ENCODE data around the gene SH2D3C.

The SH2D3C gene

DNA sequence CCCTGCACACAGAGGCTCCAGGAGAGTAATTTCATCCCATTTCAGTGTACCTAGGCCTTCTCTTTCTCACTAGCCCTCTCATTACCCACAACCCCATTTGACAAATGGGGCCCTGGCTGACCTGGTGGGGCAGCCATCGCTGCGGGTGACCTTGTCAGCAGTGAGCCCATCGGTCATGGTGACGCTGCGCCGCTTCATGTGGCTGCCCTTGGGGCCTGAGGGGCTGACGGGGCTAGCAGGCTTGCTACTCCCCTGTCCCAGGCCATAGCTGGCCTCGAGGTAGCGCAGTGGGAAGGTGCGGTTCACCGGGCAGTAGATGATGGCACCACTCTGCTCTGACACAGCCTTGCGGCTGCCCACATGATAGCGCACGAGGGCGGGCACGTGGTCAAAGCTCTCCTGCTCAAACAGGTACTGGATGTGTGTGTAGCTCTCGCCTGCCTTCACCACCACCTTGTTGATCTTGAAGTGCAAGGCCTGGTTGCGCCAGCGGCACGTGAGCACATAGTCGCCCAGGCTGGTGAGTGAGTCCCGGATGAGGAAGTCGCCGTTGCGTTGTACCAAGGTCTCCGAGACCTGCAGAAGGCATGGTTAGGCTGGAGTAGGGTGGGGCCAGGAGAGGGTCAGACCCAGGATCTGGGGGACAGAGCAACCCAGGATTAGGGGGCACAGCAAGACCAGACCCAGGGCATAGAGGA, 29.2 kb downstream of the SH2D3C start:
- Histone ChIP-seq H3K9me3 (ENCODE audit: control insufficient read depth, insufficient read depth, low read depth, low read length) (no peaks in the 10 kb centered on the region), H3K27ac (ENCODE audit: extremely low read depth, low read depth, low read length) (no peak overlapping the region), H3K4me1 (ENCODE audit: control insufficient read depth, insufficient read depth, low read length) (no peaks in the 10 kb centered on the region), H3K4me3 (ENCODE audit: low read depth, low read length) (no peak overlapping the region), H3K36me3 (ENCODE audit: control insufficient read depth in 2 of 2, insufficient read depth in 1 of 2, low read length in 2 of 2) (no peaks in the 10 kb centered on the region)
- POLR2A ChIA-PET = no interaction called here
- TF ChIP-seq ZNF768 (tag by site-specific recombination; IDR thresholded peaks at IDR 0.05) (no peak), ZNF112 (tag by site-specific recombination; IDR thresholded peaks at IDR 0.05) (no peak), ZBTB48 (tag by site-specific recombination; IDR thresholded peaks at IDR 0.05) (no peak), ZNF830 (tag by site-specific recombination; IDR thresholded peaks at IDR 0.05; ENCODE audit: low read depth) (no peak), PRDM1 (tag by site-specific recombination; IDR thresholded peaks at IDR 0.05) (no peak), EGR2 (tag by site-specific recombination; IDR thresholded peaks at IDR 0.05; ENCODE audit: low read depth) (no peak), ZNF133 (tag by site-specific recombination; IDR thresholded peaks at IDR 0.05) (no peak), ZNF155 (tag by site-specific recombination; IDR thresholded peaks at IDR 0.05) (no peak), ZNF530 (tag by site-specific recombination; IDR thresholded peaks at IDR 0.05; ENCODE audit: low read depth) (no peak), ZNF366 (tag by site-specific recombination; conservative IDR thresholded peaks at IDR 0.05) (no peak), ZFHX2 (tag by site-specific recombination; conservative IDR thresholded peaks at IDR 0.05) (no peak)
- TF ChIP-seq, protein P1, sequence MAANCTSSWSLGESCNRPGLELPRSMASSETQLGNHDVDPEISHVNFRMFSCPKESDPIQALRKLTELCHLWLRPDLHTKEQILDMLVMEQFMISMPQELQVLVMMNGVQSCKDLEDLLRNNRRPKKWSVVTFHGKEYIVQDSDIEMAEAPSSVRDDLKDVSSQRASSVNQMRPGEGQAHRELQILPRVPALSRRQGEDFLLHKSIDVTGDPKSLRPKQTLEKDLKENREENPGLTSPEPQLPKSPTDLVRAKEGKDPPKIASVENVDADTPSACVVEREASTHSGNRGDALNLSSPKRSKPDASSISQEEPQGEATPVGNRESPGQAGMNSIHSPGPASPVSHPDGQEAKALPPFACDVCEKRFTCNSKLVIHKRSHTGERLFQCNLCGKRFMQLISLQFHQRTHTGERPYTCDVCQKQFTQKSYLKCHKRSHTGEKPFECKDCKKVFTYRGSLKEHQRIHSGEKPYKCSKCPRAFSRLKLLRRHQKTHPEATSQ (tag by site-specific recombination; IDR thresholded peaks at IDR 0.05) = no peak
- TF ChIP-seq, protein P2, sequence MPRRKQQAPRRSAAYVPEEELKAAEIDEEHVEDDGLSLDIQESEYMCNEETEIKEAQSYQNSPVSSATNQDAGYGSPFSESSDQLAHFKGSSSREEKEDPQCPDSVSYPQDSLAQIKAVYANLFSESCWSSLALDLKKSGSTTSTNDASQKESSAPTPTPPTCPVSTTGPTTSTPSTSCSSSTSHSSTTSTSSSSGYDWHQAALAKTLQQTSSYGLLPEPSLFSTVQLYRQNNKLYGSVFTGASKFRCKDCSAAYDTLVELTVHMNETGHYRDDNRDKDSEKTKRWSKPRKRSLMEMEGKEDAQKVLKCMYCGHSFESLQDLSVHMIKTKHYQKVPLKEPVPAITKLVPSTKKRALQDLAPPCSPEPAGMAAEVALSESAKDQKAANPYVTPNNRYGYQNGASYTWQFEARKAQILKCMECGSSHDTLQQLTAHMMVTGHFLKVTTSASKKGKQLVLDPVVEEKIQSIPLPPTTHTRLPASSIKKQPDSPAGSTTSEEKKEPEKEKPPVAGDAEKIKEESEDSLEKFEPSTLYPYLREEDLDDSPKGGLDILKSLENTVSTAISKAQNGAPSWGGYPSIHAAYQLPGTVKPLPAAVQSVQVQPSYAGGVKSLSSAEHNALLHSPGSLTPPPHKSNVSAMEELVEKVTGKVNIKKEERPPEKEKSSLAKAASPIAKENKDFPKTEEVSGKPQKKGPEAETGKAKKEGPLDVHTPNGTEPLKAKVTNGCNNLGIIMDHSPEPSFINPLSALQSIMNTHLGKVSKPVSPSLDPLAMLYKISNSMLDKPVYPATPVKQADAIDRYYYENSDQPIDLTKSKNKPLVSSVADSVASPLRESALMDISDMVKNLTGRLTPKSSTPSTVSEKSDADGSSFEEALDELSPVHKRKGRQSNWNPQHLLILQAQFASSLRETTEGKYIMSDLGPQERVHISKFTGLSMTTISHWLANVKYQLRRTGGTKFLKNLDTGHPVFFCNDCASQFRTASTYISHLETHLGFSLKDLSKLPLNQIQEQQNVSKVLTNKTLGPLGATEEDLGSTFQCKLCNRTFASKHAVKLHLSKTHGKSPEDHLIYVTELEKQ (tag by site-specific recombination; IDR thresholded peaks at IDR 0.05; ENCODE audit: borderline replicate concordance) = no peak
- TF ChIP-seq, protein P3, sequence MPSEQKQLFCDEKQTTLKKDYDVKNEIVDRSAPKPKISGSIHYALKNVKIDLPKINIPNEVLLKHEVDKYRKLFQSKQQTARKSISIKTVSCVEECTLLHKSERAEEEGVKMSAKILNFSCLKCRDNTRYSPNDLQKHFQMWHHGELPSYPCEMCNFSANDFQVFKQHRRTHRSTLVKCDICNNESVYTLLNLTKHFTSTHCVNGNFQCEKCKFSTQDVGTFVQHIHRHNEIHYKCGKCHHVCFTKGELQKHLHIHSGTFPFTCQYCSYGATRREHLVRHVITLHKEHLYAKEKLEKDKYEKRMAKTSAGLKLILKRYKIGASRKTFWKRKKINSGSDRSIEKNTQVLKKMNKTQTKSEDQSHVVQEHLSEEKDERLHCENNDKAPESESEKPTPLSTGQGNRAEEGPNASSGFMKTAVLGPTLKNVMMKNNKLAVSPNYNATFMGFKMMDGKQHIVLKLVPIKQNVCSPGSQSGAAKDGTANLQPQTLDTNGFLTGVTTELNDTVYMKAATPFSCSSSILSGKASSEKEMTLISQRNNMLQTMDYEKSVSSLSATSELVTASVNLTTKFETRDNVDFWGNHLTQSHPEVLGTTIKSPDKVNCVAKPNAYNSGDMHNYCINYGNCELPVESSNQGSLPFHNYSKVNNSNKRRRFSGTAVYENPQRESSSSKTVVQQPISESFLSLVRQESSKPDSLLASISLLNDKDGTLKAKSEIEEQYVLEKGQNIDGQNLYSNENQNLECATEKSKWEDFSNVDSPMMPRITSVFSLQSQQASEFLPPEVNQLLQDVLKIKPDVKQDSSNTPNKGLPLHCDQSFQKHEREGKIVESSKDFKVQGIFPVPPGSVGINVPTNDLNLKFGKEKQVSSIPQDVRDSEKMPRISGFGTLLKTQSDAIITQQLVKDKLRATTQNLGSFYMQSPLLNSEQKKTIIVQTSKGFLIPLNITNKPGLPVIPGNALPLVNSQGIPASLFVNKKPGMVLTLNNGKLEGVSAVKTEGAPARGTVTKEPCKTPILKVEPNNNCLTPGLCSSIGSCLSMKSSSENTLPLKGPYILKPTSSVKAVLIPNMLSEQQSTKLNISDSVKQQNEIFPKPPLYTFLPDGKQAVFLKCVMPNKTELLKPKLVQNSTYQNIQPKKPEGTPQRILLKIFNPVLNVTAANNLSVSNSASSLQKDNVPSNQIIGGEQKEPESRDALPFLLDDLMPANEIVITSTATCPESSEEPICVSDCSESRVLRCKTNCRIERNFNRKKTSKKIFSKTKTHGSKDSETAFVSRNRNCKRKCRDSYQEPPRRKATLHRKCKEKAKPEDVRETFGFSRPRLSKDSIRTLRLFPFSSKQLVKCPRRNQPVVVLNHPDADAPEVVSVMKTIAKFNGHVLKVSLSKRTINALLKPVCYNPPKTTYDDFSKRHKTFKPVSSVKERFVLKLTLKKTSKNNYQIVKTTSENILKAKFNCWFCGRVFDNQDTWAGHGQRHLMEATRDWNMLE (tag by site-specific recombination; conservative IDR thresholded peaks at IDR 0.05; ENCODE audit: low read depth) = no peak
- TF ChIP-seq, protein P4, sequence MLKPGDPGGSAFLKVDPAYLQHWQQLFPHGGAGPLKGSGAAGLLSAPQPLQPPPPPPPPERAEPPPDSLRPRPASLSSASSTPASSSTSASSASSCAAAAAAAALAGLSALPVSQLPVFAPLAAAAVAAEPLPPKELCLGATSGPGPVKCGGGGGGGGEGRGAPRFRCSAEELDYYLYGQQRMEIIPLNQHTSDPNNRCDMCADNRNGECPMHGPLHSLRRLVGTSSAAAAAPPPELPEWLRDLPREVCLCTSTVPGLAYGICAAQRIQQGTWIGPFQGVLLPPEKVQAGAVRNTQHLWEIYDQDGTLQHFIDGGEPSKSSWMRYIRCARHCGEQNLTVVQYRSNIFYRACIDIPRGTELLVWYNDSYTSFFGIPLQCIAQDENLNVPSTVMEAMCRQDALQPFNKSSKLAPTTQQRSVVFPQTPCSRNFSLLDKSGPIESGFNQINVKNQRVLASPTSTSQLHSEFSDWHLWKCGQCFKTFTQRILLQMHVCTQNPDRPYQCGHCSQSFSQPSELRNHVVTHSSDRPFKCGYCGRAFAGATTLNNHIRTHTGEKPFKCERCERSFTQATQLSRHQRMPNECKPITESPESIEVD (tag by site-specific recombination; IDR thresholded peaks at IDR 0.05) = no peak
- CTCF ChIA-PET = interaction anchor here (0.6 kb wide), 1 partner anchor 32 kb away, joined by 3 read pairs; no protein-coding TSS in a partner anchor

Data from HEK293 (cell line).